CD4-positive, alpha-beta T cell (primary cell): ENCODE data around the gene ZNHIT1. TPM values are rescaled to one million over a fixed set of nuclear protein-coding genes. Genes with fewer than 3 reads are reported as not detected.

Experiments
- ATAC-seq: fragments of 200-7000 bp; cut with Tn5 transposase; one replicate; pipeline ENCODE4 v1.10.0; 2022; ENCODE audit warnings: mild to moderate bottlenecking; ENCODE audit not compliant: poor library complexity
- CTCF ChIA-PET: fragments of 350-600 bp; sonication (Branson Sonifier 250); formaldehyde crosslinking; loops from one replicate; lab custom pipeline; 2021; ENCODE audit warnings: antibody characterized with exemption, inconsistent platforms; lab: Charles Lee
- POLR2A ChIA-PET: fragments of 350-600 bp; sonication (Branson Sonifier 250); formaldehyde crosslinking; loops from one replicate; lab custom pipeline; 2021; ENCODE audit warnings: antibody characterized with exemption, inconsistent platforms; lab: Charles Lee
- DNase-seq, 14 experiments: peaks; one replicate each; pipeline ENCODE4 v3.0.0-alpha.2; 2013 to 2020; ENCODE audit warnings: mixed read lengths in 2 of 14
- H3K27ac ChIP-seq, 2 donors: one replicate each; pipeline versions ENCODE4 v1.5.1 to v1.7.0; 2013; ENCODE audit warnings: low read length in 2 of 2, low read depth in 1 of 2, mild to moderate bottlenecking in 1 of 2
- H3K27me3 ChIP-seq, 2 experiments: 1 replicate in 1 of 2; 2 replicates in 1 of 2; pipeline versions ENCODE4 v1.6.1 to v1.7.0; 2013; ENCODE audit warnings: low read length in 2 of 2, control low read depth in 1 of 2, mild to moderate bottlenecking in 1 of 2, moderate library complexity in 1 of 2; ENCODE audit not compliant: insufficient read depth in 2 of 2, control insufficient read depth in 1 of 2
- H3K36me3 ChIP-seq: one replicate; pipeline ENCODE4 v1.6.1; 2013; ENCODE audit warnings: low read length, control low read depth; ENCODE audit not compliant: insufficient read depth
- H3K4me1 ChIP-seq: one replicate; pipeline ENCODE4 v1.6.1; 2013; ENCODE audit warnings: low read length, control low read depth; ENCODE audit not compliant: insufficient read depth
- H3K4me3 ChIP-seq: one replicate; pipeline ENCODE4 v1.5.1; 2013; ENCODE audit warnings: mild to moderate bottlenecking, low read length, moderate library complexity
- H3K9me3 ChIP-seq, 2 experiments: 1 replicate in 1 of 2; 2 replicates in 1 of 2; pipeline versions ENCODE4 v1.6.1 to v1.7.0; 2013; ENCODE audit warnings: low read length in 2 of 2, mild to moderate bottlenecking in 2 of 2, control low read depth in 1 of 2, moderate library complexity in 1 of 2; ENCODE audit not compliant: control insufficient read depth in 1 of 2, insufficient read depth in 1 of 2
- H3K27ac Mint-ChIP-seq: one replicate; pipeline ENCODE4 v1.8.0; 2020; ENCODE audit warnings: mixed read lengths
- H3K27me3 Mint-ChIP-seq: one replicate; pipeline ENCODE4 v1.8.0; 2021; ENCODE audit warnings: mixed read lengths
- H3K36me3 Mint-ChIP-seq: one replicate; pipeline ENCODE4 v1.8.0; 2021; ENCODE audit warnings: low read depth, mixed read lengths
- H3K4me1 Mint-ChIP-seq: one replicate; pipeline ENCODE4 v1.8.0; 2021; ENCODE audit warnings: low read depth, mixed read lengths
- H3K4me3 Mint-ChIP-seq: one replicate; pipeline ENCODE4 v1.8.0; 2020; ENCODE audit warnings: mild to moderate bottlenecking, mixed read lengths
- H3K9me3 Mint-ChIP-seq: one replicate; pipeline ENCODE4 v1.8.0; 2020; ENCODE audit warnings: mixed read lengths
- CTCF ChIP-seq: fragments of 200-600 bp; IDR thresholded peaks from one replicate; pipeline ENCODE4 v1.8.0; 2022; ENCODE audit warnings: antibody characterized with exemption, mild to moderate bottlenecking
- intact Hi-C, 2 experiments: fragments of 100-400 bp; cut with DNase I in 1 of 2; cut with micrococcal nuclease in 1 of 2; formaldehyde crosslinking; loops; one replicate each; pipeline versions ENCODE4 v1.15.1 to v1.9.0; 2023 to 2025; cut with DNase I, micrococcal nuclease
- total RNA-seq, 174 experiments: library from RNA in 2 of 174; stranded (reverse) in 2 of 174; gene quantifications; one replicate each; pipeline ENCODE4 v1.2.3 and lab custom pipeline; 2021 to 2026

ZNHIT1 gene
- total RNA-seq, 2 experiments from 2014 or later, result 28.4 to 30.6 TPM

DNA sequence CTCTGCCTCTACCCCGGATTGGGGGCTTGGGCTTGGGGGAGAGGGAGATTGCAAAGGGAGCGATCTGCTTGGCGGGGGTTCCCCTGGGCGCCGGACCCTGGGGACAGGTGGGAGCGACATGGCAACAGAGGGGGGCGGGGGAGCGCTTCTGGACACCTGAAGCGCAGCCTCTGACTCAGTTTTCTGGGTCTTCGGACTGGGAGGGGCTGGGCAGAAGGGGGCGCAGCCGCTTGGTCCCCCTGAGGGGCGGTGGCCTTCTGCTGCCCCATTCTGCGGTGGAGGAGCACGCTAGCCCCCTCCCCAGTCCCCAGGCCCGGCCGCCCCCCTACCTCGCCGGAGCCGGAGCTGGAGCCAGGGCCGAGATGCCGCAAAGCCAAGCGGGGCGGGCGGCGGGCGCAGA lies 38.3 kb upstream of the ZNHIT1 start:
- ChIA-PET CTCF (interaction anchor here (0.5 kb wide), 1 partner anchor 36 kb away, joined by 3 read pairs; no protein-coding TSS in a partner anchor), POLR2A (no interaction called here)
- H3K9me3 Mint-ChIP-seq, result no peaks in the 10 kb centered on the region
- Histone ChIP-seq H3K27ac (no peak overlapping the region), H3K27me3 (peaks cover 63 to 72% of the 10 kb centered on the region in 2 experiments), H3K4me1 (peaks cover 22% of the 10 kb centered on the region), H3K4me3 (no peak overlapping the region), H3K36me3 (no peaks in the 10 kb centered on the region), H3K9me3 (no peaks in the 10 kb centered on the region)
- peaks cover 75% of the 10 kb centered on the region for H3K27me3 Mint-ChIP-seq
- peaks cover 5% of the 10 kb centered on the region for H3K4me1 Mint-ChIP-seq
- no peak for ATAC-seq
- no peak for TF ChIP-seq CTCF
- H3K4me3 Mint-ChIP-seq, result no peak overlapping the region
- DNase-seq, result no peak
- no peaks in the 10 kb centered on the region for H3K36me3 Mint-ChIP-seq
- intact Hi-C loops, result no loop called here
- no peak overlapping the region for H3K27ac Mint-ChIP-seq

DNA sequence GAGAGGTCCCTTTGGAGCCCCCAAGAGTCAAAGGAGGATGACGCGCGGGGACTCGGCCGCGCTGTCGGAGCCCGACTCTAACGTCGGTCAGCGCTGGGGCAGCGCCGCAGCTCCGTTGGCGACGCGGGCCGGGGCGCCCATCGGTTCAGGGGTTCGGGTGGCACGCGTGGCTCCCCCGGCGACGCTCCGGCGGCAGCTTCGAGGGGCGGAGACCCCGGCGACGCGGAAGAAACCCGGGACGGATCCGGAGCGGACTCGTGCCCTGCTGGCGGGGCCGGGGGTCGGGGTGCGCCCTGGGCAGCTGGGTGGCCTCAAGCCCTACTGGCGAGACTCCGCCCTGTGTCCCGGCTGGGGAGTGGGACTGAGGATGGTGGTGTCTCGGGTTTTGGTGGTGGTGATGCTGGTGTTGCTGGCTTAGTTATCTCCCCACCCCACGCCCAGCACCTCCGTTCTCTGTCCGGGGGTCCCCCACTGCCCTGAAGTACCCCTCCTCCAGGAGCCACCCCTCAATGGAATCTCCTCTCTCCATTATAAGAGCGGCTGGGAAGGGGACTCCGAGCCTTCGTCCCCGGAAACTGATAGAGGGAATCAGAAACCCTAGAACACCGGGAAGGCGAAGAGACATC lies 37.7 kb upstream of the ZNHIT1 start, which contains the start of gene NAT16:
NAT16 (minus strand) TSS at position 164 of the 626 bp plus-strand sequence. CDS start 5,486 bp downstream, outside the sequence.
- H3K27ac Mint-ChIP-seq, result no peak within 1 kb of the TSS
- no peaks in the 10 kb centered on the region for H3K36me3 Mint-ChIP-seq
- CTCF ChIA-PET, result interaction anchor here (0.5 kb wide), 1 partner anchor 36 kb away, joined by 3 read pairs; no protein-coding TSS in a partner anchor
- H3K4me1 Mint-ChIP-seq, result peaks cover 5% of the 10 kb centered on the region
- Histone ChIP-seq H3K36me3 (no peaks in the 10 kb centered on the region), H3K9me3 (no peaks in the 10 kb centered on the region), H3K4me3 (no peak within 1 kb of the TSS), H3K4me1 (peaks cover 21% of the 10 kb centered on the region), H3K27ac (no peak within 1 kb of the TSS), H3K27me3 (peaks cover 57 to 67% of the 10 kb centered on the region in 2 experiments)
- POLR2A ChIA-PET, result no interaction called here
- intact Hi-C loops, result no loop called here
- no peaks in the 10 kb centered on the region for H3K9me3 Mint-ChIP-seq
- TF ChIP-seq CTCF, result no peak
- peak within 1 kb of the TSS; percentile 54 for H3K4me3 Mint-ChIP-seq
- DNase-seq, result no peak
- peaks cover 75% of the 10 kb centered on the region for H3K27me3 Mint-ChIP-seq
- ATAC-seq, result peak; percentile 22

DNA sequence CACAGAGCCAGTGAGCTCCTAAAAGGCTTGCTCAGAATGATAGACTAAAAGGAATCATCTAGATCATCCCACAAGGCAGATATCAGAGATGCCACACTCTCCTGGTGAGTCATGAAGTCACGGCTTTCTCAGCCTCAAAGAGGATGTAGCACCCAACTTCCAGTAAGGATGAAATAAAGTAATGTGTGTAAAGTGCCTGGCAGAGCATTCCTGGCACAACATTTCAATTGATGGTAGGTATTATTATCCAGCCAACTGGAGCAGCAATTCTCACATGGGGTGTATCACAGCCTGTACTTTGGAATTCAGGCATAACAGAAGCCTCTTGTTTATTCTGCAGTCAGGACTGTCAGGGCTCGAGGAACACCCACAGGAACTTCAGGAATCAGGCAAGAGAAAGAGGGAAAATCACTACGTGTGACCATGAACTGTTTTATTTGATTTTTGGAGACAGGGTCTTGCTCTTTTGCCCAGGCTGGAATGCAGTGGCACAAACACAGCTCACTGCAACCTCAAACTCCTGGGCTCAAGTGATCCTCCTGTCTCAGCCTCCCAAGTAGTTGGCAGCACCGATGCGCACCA lies 32.6 kb upstream of the ZNHIT1 start:
- CTCF ChIA-PET, result interaction anchor here (1.1 to 1.6 kb wide), 2 partner anchors 11 to 59 kb away, joined by 3 to 4 read pairs; no protein-coding TSS in a partner anchor

More for the DNA sequence above, 32.6 kb upstream of the ZNHIT1 start:
- H3K36me3 Mint-ChIP-seq, result no peaks in the 10 kb centered on the region
- POLR2A ChIA-PET, result no interaction called here
- H3K9me3 Mint-ChIP-seq, result no peaks in the 10 kb centered on the region
- H3K27me3 Mint-ChIP-seq, result peaks cover 47% of the 10 kb centered on the region
- TF ChIP-seq CTCF, result no peak
- H3K4me1 ChIP-seq, result peaks cover 7% of the 10 kb centered on the region
- no peak overlapping the region for H3K27ac Mint-ChIP-seq
- DNase-seq, result no peak
- H3K36me3 ChIP-seq, result no peaks in the 10 kb centered on the region
- H3K4me3 Mint-ChIP-seq, result no peak overlapping the region
- no peaks in the 10 kb centered on the region for H3K9me3 ChIP-seq
- no peak for ATAC-seq
- H3K4me3 ChIP-seq, result no peak overlapping the region
- peaks cover 17 to 23% of the 10 kb centered on the region in 2 experiments for H3K27me3 ChIP-seq
- intact Hi-C loops, result no loop called here
- no peak overlapping the region for H3K27ac ChIP-seq
- no peaks in the 10 kb centered on the region for H3K4me1 Mint-ChIP-seq
